MM.1S (cell line): Measurements from ENCODE around the gene COPG1.
A peak's percentile ranks its signal among the peaks of the same experiment; 100 is the strongest.

Experiments
- DNase-seq: peaks from one replicate; pipeline ENCODE4 v3.0.0-alpha.2; 2015
- H2AFZ ChIP-seq: fragments of 300-600 bp; sonication (generic); 2 replicates; pipeline ENCODE4 v1.6.0; 2016; ENCODE audit warnings: antibody characterized with exemption, low read length
- H3F3A ChIP-seq: fragments of 300-600 bp; sonication (generic); 2 replicates; pipeline ENCODE4 v1.6.1; 2016; ENCODE audit warnings: mild to moderate bottlenecking, antibody characterized with exemption, low read length, moderate library complexity, mixed read lengths; ENCODE audit not compliant: insufficient read depth
- H3K27ac ChIP-seq: fragments of 300-600 bp; sonication (generic); 2 replicates; pipeline ENCODE4 v1.5.1; 2016; ENCODE audit warnings: mild to moderate bottlenecking, low read length
- H3K27me3 ChIP-seq: fragments of 300-600 bp; sonication (generic); replicated peaks from 2 replicates; pipeline ENCODE4 v1.6.0; 2016; ENCODE audit warnings: low read length; ENCODE audit not compliant: insufficient read depth
- H3K36me3 ChIP-seq: fragments of 300-600 bp; sonication (generic); replicated peaks from 2 replicates; pipeline ENCODE4 v1.6.1; 2016; ENCODE audit warnings: mild to moderate bottlenecking, low read length, mixed read lengths; ENCODE audit not compliant: insufficient read depth
- H3K4me1 ChIP-seq: fragments of 300-600 bp; sonication (generic); 2 replicates; pipeline ENCODE4 v1.6.1; 2016; ENCODE audit warnings: low read length, mixed read lengths
- H3K4me2 ChIP-seq: fragments of 300-600 bp; sonication (generic); 2 replicates; pipeline ENCODE4 v1.6.0; 2016; ENCODE audit warnings: low read depth, low read length
- H3K4me3 ChIP-seq: fragments of 300-600 bp; sonication (generic); 2 replicates; pipeline ENCODE4 v1.5.1; 2016; ENCODE audit warnings: low read length, mixed read lengths
- H3K79me2 ChIP-seq: fragments of 300-600 bp; sonication (generic); 2 replicates; pipeline ENCODE4 v1.6.1; 2016; ENCODE audit warnings: mixed run types, low read length, mixed read lengths
- H3K9ac ChIP-seq: fragments of 300-600 bp; sonication (generic); 2 replicates; pipeline ENCODE4 v1.6.1; 2016; ENCODE audit warnings: low read length, mixed read lengths
- H3K9me2 ChIP-seq: fragments of 300-600 bp; sonication (generic); replicated peaks from 2 replicates; pipeline ENCODE4 v1.6.1; 2016; ENCODE audit warnings: mild to moderate bottlenecking, low read length, mixed read lengths; ENCODE audit not compliant: insufficient read depth
- H3K9me3 ChIP-seq: fragments of 300-600 bp; sonication (generic); replicated peaks from 2 replicates; pipeline ENCODE4 v1.6.1; 2016; ENCODE audit warnings: mild to moderate bottlenecking, low read length, mixed read lengths; ENCODE audit not compliant: insufficient read depth
- H4K20me1 ChIP-seq: fragments of 300-600 bp; sonication (generic); 2 replicates; pipeline ENCODE4 v1.6.1; 2016; ENCODE audit warnings: mild to moderate bottlenecking, low read length, moderate library complexity, mixed read lengths; ENCODE audit not compliant: insufficient read depth
- CTCF ChIP-seq: fragments of 300-600 bp; sonication (generic); IDR thresholded peaks from 2 replicates; pipeline ENCODE4 v1.5.1; 2016; ENCODE audit warnings: antibody characterized with exemption, low read length, mixed read lengths
- EZH2 ChIP-seq: fragments of 300-600 bp; sonication (generic); optimal IDR thresholded peaks from 2 replicates; pipeline ENCODE3; 2017; ENCODE audit warnings: low read depth, mild to moderate bottlenecking, antibody characterized with exemption, low read length, mixed read lengths
- EZH2phosphoT487 ChIP-seq: fragments of 300-600 bp; sonication (generic); IDR thresholded peaks from 2 replicates; pipeline ENCODE4 v1.6.1; 2018; ENCODE audit warnings: antibody characterized with exemption, low read length

Gene COPG1

GRCh38 chr3:129249284-129250065 is at the start of gene COPG1:
Gene COPG1, plus strand, starts transcription at chr3:129249606. Its CDS starts 104 bp downstream, at chr3:129249710.
- peaks cover 58% of the 10 kb centered on the region for H3K79me2 ChIP-seq

GRCh38 chr3:129204473-129204872 is 44.9 kb upstream of the COPG1 start:
- no peaks in the 10 kb centered on the region for H3F3A ChIP-seq
- no peak for TF ChIP-seq CTCF
- TF ChIP-seq EZH2phosphoT487, result no peak
- no peak for TF ChIP-seq EZH2
- H3K27me3 ChIP-seq, result no peaks in the 10 kb centered on the region

More at GRCh38 chr3:129249284-129250065, at the start of gene COPG1:
- Histone ChIP-seq H3K27ac (peak within 1 kb of the TSS; percentile 61), H3K4me2 (peak within 1 kb of the TSS; percentile 94), H3K9me3 (no peaks in the 10 kb centered on the region), H2AFZ (peak within 1 kb of the TSS; percentile 76), H3K9me2 (no peaks in the 10 kb centered on the region), H3K36me3 (peaks cover 6% of the 10 kb centered on the region; the same call in 1 of the 2 replicates), H4K20me1 (no peaks in the 10 kb centered on the region), H3K4me1 (peaks cover 23% of the 10 kb centered on the region), H3K4me3 (peak within 1 kb of the TSS; percentile 95), H3K9ac (peak within 1 kb of the TSS; percentile 98), H3K27me3 (no peaks in the 10 kb centered on the region), H3F3A (no peaks in the 10 kb centered on the region)
- TF ChIP-seq CTCF, result no peak
- TF ChIP-seq EZH2phosphoT487, result no peak
- no peak for TF ChIP-seq EZH2
- DNase-seq, result peak; percentile 92

GRCh38 chr3:129205109-129205832 is 44.1 kb upstream of the COPG1 start:
- Histone ChIP-seq H3K9ac (no peak overlapping the region), H3K4me2 (no peak overlapping the region)

More at GRCh38 chr3:129204473-129204872, 44.9 kb upstream of the COPG1 start:
- no peaks in the 10 kb centered on the region for H3K36me3 ChIP-seq
- H3K79me2 ChIP-seq, result no peaks in the 10 kb centered on the region
- H3K9me3 ChIP-seq, result no peaks in the 10 kb centered on the region
- DNase-seq, result no peak
- no peak overlapping the region for H3K4me2 ChIP-seq
- H3K9me2 ChIP-seq, result no peaks in the 10 kb centered on the region
- no peaks in the 10 kb centered on the region for H3K4me1 ChIP-seq
- H3K4me3 ChIP-seq, result no peak overlapping the region
- H2AFZ ChIP-seq, result no peak overlapping the region
- no peak overlapping the region for H3K27ac ChIP-seq
- no peak overlapping the region for H3K9ac ChIP-seq
- H4K20me1 ChIP-seq, result no peaks in the 10 kb centered on the region

More at GRCh38 chr3:129205109-129205832, 44.1 kb upstream of the COPG1 start:
- no peaks in the 10 kb centered on the region for H3K27me3 ChIP-seq
- H3F3A ChIP-seq, result no peaks in the 10 kb centered on the region
- H3K4me3 ChIP-seq, result no peak overlapping the region
- no peak overlapping the region for H2AFZ ChIP-seq
- H3K36me3 ChIP-seq, result no peaks in the 10 kb centered on the region
- TF ChIP-seq EZH2phosphoT487, result no peak
- TF ChIP-seq EZH2, result no peak
- no peak for TF ChIP-seq CTCF
- no peaks in the 10 kb centered on the region for H4K20me1 ChIP-seq
- no peaks in the 10 kb centered on the region for H3K9me2 ChIP-seq
- no peak overlapping the region for H3K27ac ChIP-seq
- no peaks in the 10 kb centered on the region for H3K4me1 ChIP-seq
- H3K79me2 ChIP-seq, result no peaks in the 10 kb centered on the region
- no peaks in the 10 kb centered on the region for H3K9me3 ChIP-seq
- DNase-seq, result no peak
